Coronary artery (tissue), 2 donors: ENCODE results near the gene CAMTA1.

ENCODE experiments used
- DNase-seq: peaks from one replicate; pipeline ENCODE4 v3.0.0-alpha.2; 2017; ENCODE audit warnings: low spot score
- H3K27ac ChIP-seq, 2 donors: fragments of 200-600 bp; sonication (generic); one replicate each; pipeline ENCODE4 v1.5.1; 2016 to 2019
- H3K4me3 ChIP-seq: fragments of 200-600 bp; sonication (generic); 2 replicates; pipeline ENCODE4 v1.5.1; 2016; ENCODE audit warnings: mild to moderate bottlenecking, moderate library complexity
- CTCF ChIP-seq: fragments of 200-600 bp; sonication (generic); IDR thresholded peaks from one replicate; pipeline ENCODE4 v1.5.1; 2019; ENCODE audit warnings: antibody characterized with exemption

Gene CAMTA1

DNA sequence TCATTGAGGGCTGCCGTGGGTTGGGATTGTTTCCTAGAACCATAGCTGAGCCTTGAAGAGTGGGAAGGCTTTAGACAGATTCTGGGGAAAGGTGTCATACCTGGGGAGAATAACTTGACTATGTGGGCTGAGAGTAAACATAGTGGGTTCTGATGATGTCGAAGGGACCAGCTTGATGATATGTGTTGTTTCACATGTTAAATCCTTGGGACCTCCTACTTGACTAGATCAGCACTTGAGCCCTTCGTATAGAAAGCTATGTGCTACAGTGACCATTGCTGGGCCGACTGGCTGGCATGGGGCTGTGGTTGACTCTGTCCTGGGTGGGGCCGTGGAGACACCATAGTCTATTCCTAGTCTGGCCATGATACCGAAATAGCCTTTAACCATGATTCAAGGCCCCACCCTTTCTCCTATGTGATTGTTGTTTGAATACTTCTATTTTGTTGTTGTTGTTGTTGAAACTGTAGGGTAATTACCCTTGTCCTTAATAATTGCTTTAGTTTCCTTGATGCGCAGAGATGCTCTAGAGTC is 423.5 kb downstream of the CAMTA1 start:
- Histone ChIP-seq H3K4me3 (no peak overlapping the region), H3K27ac (no peak overlapping the region)
- DNase-seq, result no peak
- no peak for TF ChIP-seq CTCF

DNA sequence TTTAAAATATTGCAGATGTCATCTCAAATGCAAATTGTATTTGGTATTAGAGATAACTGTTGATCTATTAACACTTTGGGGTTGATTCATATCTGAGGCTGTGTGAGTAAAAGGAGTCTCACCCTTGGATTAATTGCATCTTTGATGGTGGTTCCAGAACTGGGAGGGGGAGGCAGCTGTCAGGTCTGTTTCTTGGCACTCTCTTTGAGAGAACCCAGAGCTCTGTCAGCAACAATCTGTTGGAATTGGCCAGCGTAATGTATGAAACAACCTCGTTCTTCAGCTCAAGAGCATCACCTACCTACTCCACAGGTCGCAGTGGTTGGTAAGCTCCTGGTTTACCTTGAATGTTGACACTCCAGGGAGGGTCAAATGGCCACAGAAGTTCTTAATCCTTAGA is 424.1 kb downstream of the CAMTA1 start:
- TF ChIP-seq CTCF, result no peak
- DNase-seq, result no peak
- H3K27ac ChIP-seq, result no peak overlapping the region
- H3K4me3 ChIP-seq, result no peak overlapping the region

GRCh38 chr1:7218210-7218832 is 433.1 kb downstream of the CAMTA1 start:
- Histone ChIP-seq H3K27ac (no peak overlapping the region), H3K4me3 (no peak overlapping the region)
- peak; percentile 24 for TF ChIP-seq CTCF
- DNase-seq, result no peak

DNA sequence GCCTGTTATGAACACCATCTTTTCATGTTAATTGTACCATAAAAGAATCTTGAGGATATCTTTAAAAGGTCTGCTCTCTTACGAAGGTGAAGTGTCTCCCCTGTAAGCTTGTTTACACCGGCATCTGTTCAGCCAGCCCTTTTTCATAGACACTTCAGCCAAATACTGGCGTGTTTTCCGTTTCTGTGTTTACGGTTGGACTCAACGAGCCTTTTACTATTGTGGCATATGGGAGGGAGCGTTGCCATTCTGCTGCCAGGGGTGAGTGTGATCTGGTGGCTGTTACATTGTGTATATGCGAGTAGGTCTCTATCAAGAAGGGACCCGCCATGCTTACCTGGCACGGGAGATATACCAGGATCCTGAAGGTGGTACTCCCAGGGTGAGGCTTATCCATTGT is 433.8 kb downstream of the CAMTA1 start:
- TF ChIP-seq CTCF, result no peak
- H3K4me3 ChIP-seq, result no peak overlapping the region
- no peak for DNase-seq
- no peak overlapping the region for H3K27ac ChIP-seq

DNA sequence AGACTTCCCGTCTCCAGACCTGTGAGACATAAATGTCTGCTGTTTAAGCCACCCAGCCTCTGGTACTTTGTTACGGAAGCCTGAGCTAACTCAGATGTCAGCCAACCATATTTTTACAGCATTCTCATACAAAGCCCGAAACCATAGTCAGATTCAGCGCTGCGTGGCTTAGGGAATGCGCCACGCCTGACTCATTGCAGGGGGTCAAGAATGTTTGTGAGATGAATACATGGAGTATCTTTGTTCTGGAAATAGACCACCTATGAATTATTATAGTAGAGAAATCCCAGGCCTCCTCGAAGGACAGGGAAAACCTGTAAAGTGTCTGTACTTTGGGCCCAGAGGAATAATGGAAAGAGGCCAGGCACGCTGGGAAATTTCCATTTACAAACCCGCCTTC is 434.8 kb downstream of the CAMTA1 start:
- TF ChIP-seq CTCF, result no peak
- H3K4me3 ChIP-seq, result no peak overlapping the region
- H3K27ac ChIP-seq, result no peak overlapping the region
- DNase-seq, result no peak

GRCh38 chr1:7220712-7221252 is 435.5 kb downstream of the CAMTA1 start:
- no peak overlapping the region for H3K27ac ChIP-seq
- no peak for TF ChIP-seq CTCF
- no peak for DNase-seq
- no peak overlapping the region for H3K4me3 ChIP-seq
